HG03097 (cell line): ENCODE results near the gene LUZP2.

Experiments
- ATAC-seq: cut with Tn5 transposase; IDR thresholded peaks from one replicate; pipeline ENCODE4 v1.9.1; 2021; ENCODE audit not compliant: unreplicated experiment, low FRiP score

Gene LUZP2

GRCh38 chr11:24496736-24497725, at the start of gene LUZP2:
Gene LUZP2, plus strand, starts transcription at chr11:24497053.
- ATAC-seq, result no peak

- ATAC-seq, result no peak
Measured at GRCh38 chr11:24453129-24453718, 43.6 kb upstream of the LUZP2 start.

- no peak for ATAC-seq
Measured at GRCh38 chr11:24457985-24458384, 38.9 kb upstream of the LUZP2 start.

GRCh38 chr11:24470431-24470830, 26.4 kb upstream of the LUZP2 start:
- ATAC-seq, result no peak

GRCh38 chr11:24471084-24471483, 25.8 kb upstream of the LUZP2 start:
- no peak for ATAC-seq

GRCh38 chr11:24478718-24479117, 18.1 kb upstream of the LUZP2 start:
- ATAC-seq, result no peak

GRCh38 chr11:24489477-24489876, 7.4 kb upstream of the LUZP2 start:
- no peak for ATAC-seq

GRCh38 chr11:24496386-24496735, 492 bp upstream of the LUZP2 start:
- no peak for ATAC-seq

- ATAC-seq, result no peak
Measured at GRCh38 chr11:24497831-24498230, 978 bp downstream of the LUZP2 start.

GRCh38 chr11:24502425-24502824, 5.6 kb downstream of the LUZP2 start:
- ATAC-seq, result no peak

- peak; percentile 83 for ATAC-seq
Measured at GRCh38 chr11:24509114-24509513, 12.3 kb downstream of the LUZP2 start.

- ATAC-seq, result no peak
Measured at GRCh38 chr11:24511511-24511910, 14.7 kb downstream of the LUZP2 start.

- no peak for ATAC-seq
Measured at GRCh38 chr11:24513479-24514218, 16.8 kb downstream of the LUZP2 start.

- peak; percentile 94 for ATAC-seq
Measured at GRCh38 chr11:24514219-24514594, 17.4 kb downstream of the LUZP2 start.

- ATAC-seq, result no peak
Measured at GRCh38 chr11:24515632-24516031, 18.8 kb downstream of the LUZP2 start.

- ATAC-seq, result no peak
Measured at GRCh38 chr11:24516638-24517037, 19.8 kb downstream of the LUZP2 start.

- no peak for ATAC-seq
Measured at GRCh38 chr11:24521601-24522000, 24.7 kb downstream of the LUZP2 start.

GRCh38 chr11:24524156-24524555, 27.3 kb downstream of the LUZP2 start:
- no peak for ATAC-seq

GRCh38 chr11:24531528-24531927, 34.7 kb downstream of the LUZP2 start:
- ATAC-seq, result no peak

GRCh38 chr11:24543771-24544170, 46.9 kb downstream of the LUZP2 start:
- ATAC-seq, result no peak

GRCh38 chr11:24556693-24557092, 59.8 kb downstream of the LUZP2 start:
- no peak for ATAC-seq
